ENCODE measurements around the gene STYXL1. TPM values are rescaled to one million over a fixed set of nuclear protein-coding genes. Genes with fewer than 3 reads are reported as not detected.
A peak's percentile ranks its signal among the peaks of the same experiment; 100 is the strongest.

STYXL1 gene
- total RNA-seq, 1 donor from 2014 or later = 22.6 TPM

DNA sequence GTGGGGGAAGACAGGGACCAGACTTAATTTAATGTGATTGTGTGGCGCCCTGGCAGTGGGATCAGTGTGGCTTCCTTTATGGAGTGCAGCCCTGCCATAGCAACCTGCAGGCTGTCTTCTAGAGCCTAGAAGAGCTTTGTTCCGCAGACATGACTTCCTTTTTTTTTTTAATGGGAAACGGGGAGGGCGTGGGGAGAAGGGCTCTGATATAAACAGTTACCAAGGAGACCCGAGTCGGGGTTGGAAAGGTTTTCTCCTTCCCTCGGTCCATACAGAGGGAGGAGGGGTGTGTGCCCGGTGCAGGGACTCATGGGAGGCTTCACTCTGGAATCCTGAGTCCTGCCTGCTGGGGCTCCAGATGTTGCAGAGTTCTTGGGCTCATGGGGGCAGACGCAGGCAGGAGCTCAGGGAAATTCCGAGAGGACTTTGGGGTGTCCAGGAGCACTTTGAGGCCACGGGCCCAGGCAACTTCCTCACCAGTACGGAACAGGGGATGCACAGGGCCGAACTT lies 80.3 kb downstream of the STYXL1 start:
- intact Hi-C loops (cut with DNase I) = no loop called here
- ATAC-seq = peak; percentile 6
- DNase-seq (ENCODE audit: low spot score) = no peak

DNA sequence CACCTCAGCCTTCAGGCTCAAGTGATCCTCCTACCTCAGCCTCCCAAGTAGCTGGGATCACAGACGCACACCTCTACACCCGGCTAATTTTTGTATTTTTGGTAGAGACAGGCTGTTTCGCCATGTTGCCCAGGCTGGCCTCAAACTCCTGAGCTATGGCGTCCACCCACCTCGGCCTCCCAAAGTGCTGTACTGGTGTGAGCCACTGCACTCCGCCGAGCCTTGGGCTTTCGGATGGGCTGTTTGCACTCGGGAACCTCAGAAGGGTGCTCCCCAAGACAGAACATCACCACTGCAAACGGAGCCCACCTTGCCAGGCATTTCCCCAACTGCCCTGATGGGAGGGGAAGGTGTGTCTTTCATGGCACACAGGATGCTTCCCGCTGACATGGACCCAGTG lies 80.7 kb downstream of the STYXL1 start:
- ATAC-seq (no peak), DNase-seq (ENCODE audit: low spot score) (no peak)
- intact Hi-C loops (cut with DNase I) = no loop called here

DNA sequence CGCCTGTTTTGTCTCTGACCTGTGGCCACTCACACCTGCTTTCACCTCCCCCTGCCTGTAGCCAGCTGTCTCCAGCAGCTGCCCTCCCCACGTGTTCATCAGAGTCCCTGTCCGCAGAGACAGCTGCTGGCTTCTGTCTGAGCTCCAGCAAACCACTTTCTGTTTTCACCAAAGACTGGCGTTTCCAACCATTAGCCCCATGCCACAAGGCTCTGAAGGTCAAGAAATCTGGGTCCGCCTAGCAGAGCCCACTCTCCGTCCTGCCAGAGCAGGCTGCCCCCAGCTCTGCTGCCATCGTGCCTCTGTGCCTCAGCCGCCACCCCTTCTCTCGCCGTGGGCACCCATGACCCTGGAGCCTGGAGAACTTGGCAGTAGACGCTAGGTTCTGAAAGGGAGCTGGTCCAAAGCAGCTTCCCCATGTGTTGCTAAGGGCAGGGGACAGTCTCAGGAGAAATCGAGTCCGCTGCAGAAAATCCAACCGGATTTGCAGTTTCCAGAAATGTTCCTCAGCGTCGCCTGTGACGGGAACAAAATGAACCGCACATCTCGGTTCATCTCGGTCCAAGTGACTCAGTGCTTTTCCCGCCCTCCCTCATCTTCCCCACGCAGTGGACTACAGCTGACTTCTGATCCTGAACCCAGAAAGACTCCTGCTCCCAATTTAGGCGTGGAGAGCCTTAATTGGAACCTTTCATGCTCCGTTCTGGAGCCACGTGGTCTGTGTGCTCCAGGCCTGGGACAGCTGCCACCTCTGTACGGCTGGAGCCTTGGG lies 81.4 kb downstream of the STYXL1 start:
- no peak for DNase-seq (ENCODE audit: low spot score)
- ATAC-seq = peak; percentile 88
- intact Hi-C loops (cut with DNase I) = no loop called here

DNA sequence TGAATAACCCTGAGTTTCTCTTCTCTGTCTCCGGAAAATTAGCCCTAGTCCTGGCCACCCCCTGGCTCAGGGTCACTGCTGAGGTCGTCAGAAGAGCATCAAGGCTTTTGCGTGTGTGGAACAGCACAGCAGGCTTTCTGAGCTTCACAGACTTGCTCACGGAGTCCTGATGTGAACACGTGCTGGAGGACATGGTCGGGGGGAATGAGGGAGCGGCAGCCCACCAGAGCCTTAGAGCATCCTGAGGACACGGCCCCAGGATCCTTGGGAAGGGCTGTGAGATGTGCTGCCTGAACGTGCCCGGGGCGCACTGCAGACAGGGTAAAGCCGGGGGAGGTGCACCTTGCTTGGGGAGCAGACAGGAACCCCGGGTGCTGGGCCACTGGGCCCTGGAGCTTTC lies 82.2 kb downstream of the STYXL1 start:
- ATAC-seq (peak; percentile 1), DNase-seq (ENCODE audit: low spot score) (no peak)
- intact Hi-C loops (cut with DNase I) = no loop called here

DNA sequence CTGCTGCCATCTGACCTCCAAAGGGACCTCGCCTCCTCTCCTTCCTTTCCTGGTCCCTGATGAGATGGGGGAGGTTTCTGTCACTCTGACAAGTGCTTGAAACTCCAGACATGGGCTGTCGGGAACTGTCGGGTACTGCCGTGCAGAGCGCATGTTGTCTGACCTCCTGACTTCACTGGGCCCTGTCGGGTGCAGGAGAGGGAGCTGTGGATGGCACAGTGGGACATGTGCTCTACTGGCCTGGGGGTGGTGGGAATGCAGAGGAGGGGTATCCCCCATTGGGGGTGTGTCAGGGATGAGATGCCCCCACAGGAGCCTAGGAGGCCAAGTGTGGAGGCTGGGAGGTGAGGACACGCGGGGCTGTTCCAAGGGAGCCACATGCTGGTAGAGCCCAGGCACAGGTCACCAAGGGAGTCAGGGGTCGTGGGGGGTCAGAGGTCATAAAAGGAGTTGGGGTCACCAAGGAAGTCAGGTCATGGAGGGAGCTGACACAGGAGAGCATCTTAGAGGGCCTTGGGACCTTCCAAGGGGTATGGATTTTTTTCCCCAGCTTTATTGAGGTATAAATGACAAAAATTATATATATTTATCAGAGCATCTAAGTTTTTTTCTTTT lies 84.3 kb downstream of the STYXL1 start:
- ATAC-seq = peak; percentile 2
- no peak for DNase-seq (ENCODE audit: low spot score)
- intact Hi-C loops (cut with DNase I) = no loop called here

DNA sequence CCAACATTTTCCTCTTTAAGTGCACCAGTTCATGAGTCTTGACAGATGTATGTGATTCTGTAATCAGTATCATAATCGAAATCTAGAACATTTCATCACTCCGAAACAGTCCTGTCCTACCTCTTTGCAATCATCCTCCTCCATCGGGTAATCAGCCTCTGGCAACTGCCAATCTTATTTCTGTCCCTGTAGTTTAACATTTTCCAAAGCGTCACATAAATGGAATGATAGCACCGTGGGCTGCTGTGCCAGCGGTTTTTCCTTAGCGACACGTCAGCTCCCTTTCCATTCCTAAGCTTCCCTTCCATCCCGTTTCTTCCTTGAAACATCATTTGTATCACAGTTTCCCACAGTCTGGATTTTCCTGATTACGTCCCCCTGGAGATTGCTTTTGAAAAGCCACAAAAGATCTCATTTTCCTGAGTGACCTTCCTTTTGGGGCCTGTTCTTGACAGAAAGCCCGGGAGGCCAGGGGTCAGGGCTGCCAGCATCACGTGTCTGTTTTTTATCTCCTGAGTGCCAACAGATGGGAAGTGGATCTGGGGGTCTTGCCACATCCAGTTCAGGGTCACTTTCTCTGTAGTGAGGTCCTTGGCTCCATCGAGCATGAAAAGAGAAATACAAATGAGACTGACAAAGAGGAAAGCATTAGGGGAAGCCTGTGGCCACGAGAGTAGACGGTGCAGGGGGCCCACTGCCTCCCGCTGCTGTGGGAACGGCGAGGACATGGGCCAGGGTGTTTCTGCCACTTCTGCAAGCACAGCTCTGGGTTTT lies 85.0 kb downstream of the STYXL1 start:
- intact Hi-C loops (cut with DNase I) = no loop called here
- peak; percentile 40 for ATAC-seq
- no peak for DNase-seq (ENCODE audit: low spot score)

DNA sequence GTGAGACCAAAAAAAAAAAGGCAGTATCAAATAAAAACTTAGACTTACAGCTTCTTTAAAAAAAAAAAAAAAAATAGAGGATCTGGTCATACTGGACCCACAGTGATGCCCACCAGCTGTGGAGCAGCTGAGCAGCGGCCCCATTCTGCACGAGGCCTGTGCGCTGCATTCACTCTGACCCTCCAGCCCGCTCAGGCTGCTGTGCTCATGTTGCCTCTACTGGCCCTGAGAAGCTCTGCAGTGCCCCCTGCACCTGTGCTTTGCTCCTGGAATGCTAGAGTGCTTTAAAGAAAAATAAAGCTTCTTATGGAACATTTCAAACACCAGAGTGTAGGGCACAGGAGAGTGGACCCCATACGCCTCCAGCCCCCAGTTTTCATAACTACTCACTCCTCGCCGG lies 86.6 kb downstream of the STYXL1 start:
- ATAC-seq (no peak), DNase-seq (ENCODE audit: low spot score) (no peak)
- intact Hi-C loops (cut with DNase I) = no loop called here

DNA sequence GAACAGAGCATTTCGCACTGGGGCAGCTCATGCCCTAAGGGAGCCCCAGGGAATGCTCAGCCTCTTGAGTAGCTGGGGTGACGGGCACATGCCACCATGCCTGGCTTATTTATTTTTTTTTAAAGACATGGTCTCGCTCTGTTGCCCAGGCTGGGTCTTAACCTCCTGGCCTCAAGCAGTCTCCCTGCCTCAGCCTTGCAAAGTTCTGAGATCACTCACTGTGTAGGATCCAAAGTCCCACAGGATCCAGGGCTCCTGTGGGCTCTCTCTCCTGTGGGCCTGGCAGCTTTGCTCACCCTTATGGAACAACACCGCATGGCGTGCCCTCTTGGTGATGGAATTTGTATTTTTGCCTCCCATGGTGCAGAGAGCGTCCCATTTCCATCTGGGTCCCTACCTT lies 87.4 kb downstream of the STYXL1 start:
- ATAC-seq = no peak
- DNase-seq (ENCODE audit: low spot score) = no peak
- intact Hi-C loops (cut with DNase I) = no loop called here

DNA sequence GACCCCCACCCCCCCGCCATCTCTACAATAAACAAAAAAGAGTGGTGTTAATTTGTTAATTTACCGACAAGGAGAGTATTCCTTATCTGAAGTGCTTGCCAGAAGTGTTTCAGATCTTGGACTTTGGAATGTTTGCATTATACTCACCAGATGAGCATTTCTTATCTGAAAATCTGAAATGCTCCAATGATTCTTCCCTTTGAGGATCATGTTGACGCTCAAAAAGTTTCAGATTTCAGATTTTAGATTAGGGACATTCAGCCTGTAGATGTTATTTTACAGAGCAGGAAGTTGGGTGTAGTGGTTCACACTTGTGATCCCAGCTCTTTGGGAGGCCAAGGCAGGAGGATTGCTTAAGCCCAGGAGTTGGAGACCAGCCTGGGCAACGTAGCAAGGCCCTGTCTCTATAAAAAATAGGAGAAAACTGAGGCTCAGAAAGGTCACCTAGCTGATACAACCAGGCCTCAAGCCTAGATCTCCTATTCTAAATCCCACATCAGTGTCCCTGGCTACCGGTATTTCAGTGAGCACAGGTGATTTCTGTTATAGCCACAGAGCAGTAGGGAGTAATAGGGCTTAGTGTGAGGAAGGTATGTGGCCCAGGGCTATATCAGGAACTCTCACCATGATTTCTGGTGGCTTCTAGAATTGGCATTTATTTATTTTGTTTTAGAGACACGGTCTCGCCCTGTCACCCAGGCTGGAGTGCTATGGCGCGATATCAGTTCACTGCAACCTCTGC lies 88.8 kb downstream of the STYXL1 start:
- ATAC-seq (no peak), DNase-seq (ENCODE audit: low spot score) (no peak)
- intact Hi-C loops (cut with DNase I) = no loop called here

DNA sequence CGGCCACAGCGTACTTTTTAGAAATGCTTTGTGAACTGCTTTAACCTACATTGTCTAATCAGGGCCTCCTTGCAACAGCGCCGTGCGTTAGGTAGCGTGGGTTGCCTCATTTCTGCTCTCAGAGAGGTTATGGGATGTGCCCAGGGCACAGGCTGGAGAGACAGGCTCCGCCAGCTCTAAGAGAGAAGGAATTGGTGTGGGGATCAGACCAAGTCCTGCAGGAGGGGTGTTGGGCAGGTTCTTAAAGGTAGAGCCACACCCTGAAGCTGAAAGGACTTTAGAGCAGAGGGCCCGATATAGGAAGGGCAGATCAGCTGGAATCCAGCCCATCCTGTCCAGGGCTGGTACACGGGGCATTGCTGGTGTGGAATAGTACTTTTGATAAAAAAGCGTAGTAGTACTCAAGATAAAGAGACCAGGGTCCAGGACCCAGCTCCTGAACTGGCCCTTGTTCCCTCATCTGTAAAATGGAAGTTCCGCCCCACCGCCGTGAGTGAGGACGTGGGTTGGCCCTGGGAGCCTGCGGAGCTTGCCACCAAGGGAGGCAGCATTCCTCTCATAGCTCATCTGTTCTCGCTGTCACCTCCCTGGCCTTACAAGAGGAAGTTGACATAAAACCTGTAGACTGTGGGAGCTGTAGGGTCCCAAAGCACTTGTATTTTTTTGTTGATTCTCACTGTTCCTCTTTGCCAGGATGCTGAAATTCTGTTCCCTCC lies 90.6 kb downstream of the STYXL1 start:
- DNase-seq (ENCODE audit: low spot score) (no peak), ATAC-seq (no peak)
- intact Hi-C loops (cut with DNase I) = no loop called here

DNA sequence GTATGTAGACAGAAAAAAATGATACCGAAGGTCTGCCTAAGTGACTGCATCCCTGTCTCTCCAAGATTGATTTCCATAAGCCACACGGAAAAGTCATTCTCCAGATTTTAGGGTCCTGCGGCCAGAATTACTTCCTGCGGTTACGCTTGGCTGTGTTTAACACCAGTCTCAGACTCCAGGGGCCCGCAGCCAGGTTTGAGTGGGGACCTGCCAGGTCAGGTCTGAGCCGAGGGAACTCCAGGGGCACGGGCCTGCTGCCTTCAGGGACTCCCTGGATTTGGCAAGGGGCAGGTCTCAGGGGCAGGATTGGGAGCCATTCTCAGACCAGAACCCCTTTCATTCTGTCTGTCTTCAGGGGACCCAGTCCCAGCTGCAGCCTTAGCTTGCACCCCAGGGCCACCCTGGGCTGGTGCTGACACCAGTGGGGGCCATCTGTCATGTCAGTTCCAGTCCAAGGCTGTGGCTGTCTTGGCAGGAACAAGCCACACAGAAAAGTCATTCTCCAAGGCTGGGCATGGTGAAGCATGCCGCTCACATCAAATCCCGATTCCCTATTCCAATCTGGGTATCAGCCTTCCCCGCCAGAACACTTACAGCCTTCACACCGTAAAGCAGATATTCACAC lies 92.4 kb downstream of the STYXL1 start:
- intact Hi-C loops (cut with DNase I) = no loop called here

DNA sequence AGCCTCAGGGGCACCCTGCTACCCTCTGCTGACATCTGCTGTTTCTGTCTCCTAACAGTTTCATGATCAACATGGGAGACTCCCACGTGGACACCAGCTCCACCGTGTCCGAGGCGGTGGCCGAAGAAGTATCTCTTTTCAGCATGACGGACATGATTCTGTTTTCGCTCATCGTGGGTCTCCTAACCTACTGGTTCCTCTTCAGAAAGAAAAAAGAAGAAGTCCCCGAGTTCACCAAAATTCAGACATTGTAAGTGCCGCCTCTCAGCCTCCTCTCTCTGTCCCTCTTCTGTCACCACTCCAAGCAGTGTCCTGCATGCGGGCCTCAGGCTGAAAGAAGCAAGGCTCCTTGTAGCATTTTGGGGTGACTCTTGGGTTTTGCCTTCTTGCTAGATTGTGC lies 93.9 kb downstream of the STYXL1 start:
- no peak for DNase-seq (ENCODE audit: low spot score)
- ATAC-seq = no peak
- intact Hi-C loops (cut with DNase I) = no loop called here

More for the DNA sequence above, 92.4 kb downstream of the STYXL1 start:
- peak; percentile 15 for ATAC-seq
- no peak for DNase-seq (ENCODE audit: low spot score)

DNA sequence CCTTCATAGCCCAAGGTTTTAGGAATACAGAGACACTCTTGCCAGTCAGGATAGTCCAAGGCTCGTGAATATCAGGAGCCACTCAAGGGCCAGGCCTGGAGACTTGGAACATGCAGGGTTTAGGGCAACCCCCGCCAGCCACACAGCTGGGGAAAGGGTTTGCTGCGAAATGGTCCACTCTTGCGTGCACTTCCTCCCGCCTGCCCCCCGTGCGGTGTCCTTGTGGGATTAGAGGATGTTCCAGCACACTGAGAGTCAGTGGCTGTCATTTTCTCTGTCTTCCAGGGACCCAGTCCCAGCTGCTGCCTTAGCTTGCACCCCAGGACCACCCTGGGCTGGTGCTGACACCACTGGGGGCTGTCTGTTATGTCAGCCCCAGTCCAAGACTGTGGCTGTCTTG lies 94.4 kb downstream of the STYXL1 start:
- DNase-seq (ENCODE audit: low spot score) (no peak), ATAC-seq (no peak)
- intact Hi-C loops (cut with DNase I) = no loop called here

DNA sequence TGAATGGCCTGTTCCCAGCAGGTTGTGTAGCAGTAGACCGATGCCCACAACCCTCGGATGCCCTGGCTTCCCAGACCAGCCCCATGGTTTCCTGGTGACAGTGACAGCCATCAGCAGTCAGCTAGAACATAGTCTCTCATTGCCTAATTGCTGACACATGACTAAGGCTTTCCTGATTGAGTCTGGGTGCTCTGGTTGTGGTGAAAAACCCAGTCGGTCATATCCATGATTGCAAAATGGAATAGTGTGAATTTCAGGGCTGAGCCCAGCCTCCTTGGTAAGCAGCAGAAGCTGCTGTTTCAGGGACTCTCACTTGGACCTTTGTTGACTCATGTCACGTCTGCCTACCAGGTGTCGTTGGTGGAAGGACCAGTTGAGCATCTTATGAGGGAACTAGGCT lies 96.3 kb downstream of the STYXL1 start:
- intact Hi-C loops (cut with DNase I) = no loop called here
- DNase-seq (ENCODE audit: low spot score) = no peak
- ATAC-seq = peak; percentile 29

DNA sequence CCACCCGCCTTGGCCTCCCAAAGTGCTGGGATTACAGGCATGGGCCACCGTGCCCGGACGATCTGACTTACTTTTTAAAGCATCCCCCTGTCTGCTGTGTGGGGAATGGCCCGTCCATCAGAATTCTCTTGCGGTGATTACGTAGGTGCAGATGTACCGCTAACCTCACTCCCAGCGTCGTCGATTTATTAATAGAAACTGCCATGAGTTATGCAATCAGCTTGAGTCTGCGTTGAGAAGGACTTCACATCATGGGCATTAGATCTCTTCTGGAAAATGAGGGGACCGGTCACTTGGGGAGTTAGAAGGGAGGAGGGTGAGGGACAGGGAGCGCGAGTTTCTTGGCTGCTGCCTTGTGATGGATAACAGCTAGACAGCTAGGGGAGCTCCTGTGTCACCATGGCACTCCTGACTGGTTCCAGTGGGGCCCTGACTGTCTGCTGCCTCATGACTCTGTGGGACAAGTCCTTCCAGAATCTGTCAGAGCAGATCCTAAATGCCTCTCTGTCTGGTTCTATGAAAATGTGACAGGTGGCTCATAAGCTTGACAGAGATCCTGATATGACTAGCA lies 97.6 kb downstream of the STYXL1 start:
- ATAC-seq = no peak
- intact Hi-C loops (cut with DNase I) = no loop called here
- DNase-seq (ENCODE audit: low spot score) = no peak

DNA sequence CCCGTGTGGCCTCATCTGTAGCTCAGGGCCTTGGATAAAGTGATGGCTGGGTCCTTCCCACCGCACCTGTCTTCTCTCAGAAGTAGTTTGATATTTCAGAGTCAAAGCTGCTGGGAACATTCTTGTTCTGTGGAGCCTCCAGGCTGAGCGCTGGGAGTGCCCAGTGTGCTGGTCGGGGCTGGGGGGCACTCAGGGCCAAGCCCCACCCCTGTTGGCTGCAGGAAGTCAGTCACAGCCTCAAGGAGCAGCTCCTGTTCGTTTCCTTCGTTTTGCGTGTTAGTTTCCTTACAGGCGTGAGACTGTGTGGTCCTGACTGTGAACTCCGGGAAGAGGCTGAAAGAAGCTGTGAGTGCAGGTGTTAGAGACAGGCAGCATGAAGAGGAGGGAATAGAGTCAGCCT lies 99.6 kb downstream of the STYXL1 start:
- ATAC-seq (peak; percentile 15), DNase-seq (ENCODE audit: low spot score) (no peak)
- intact Hi-C loops (cut with DNase I) = no loop called here
